Cardiac fibroblast (primary cell): ENCODE measurements around the gene OLA1.

Source experiments
- DNase-seq, 2 donors: peaks; one replicate each; pipeline versions ENCODE4 v3.0.0 to v3.0.0-alpha.2; 2010; ENCODE audit warnings: low read depth in 2 of 2
- H3K4me3 ChIP-seq, 2 donors: replicated peaks in 1 of 2; 1 replicate in 1 of 2; 2 replicates in 1 of 2; pipeline ENCODE4 v1.5.1; 2011; ENCODE audit warnings: low read depth in 2 of 2, low read length in 2 of 2, mild to moderate bottlenecking in 2 of 2, moderate library complexity in 1 of 2
- TF ChIP-seq, protein P1 (sequence below): IDR thresholded peaks from one replicate; pipeline ENCODE4 v1.5.1; 2011; ENCODE audit warnings: low read depth, mild to moderate bottlenecking, low read length, inconsistent platforms

OLA1 gene

DNA sequence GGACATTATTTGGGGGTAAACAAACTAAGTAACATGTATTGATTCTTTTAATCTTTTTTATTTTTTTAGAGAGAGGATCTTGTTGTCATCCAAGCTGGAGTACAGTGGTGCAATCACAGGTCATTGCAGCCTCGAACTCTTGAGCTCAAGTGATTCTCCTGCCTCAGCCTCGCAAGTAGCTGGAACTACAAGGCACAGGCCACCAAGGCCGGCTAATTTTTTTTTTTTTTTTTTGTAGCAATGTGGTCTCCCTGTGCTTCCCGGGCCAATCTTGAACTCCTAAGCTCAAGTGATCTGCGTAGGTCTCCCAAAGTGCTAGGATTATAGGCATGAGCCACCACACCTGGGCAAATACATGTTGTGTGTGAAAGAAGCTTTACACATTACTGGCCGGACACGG lies 29.6 kb downstream of the OLA1 start:
- no peak for DNase-seq
- TF ChIP-seq, protein P1, sequence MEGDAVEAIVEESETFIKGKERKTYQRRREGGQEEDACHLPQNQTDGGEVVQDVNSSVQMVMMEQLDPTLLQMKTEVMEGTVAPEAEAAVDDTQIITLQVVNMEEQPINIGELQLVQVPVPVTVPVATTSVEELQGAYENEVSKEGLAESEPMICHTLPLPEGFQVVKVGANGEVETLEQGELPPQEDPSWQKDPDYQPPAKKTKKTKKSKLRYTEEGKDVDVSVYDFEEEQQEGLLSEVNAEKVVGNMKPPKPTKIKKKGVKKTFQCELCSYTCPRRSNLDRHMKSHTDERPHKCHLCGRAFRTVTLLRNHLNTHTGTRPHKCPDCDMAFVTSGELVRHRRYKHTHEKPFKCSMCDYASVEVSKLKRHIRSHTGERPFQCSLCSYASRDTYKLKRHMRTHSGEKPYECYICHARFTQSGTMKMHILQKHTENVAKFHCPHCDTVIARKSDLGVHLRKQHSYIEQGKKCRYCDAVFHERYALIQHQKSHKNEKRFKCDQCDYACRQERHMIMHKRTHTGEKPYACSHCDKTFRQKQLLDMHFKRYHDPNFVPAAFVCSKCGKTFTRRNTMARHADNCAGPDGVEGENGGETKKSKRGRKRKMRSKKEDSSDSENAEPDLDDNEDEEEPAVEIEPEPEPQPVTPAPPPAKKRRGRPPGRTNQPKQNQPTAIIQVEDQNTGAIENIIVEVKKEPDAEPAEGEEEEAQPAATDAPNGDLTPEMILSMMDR = no peak
- H3K4me3 ChIP-seq = no peak overlapping the region

DNA sequence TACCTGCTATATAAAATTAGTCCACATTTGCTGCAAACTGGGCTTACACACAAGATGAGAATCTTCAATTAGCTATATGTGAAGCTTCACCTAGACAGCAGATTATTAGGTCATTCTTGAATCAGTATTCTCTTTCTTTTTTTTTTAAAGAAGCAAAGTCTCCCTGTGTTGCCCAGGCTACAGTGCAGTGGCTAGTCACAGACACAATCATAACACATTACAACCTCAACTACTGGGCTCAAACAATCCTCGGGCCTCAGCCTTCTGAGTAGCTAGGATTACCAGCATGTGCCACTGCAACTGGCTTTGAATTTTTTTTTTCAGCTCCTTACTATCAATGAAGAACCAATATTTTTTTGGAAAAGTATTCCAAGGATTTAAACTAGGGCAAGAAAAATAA lies 30.5 kb downstream of the OLA1 start:
- H3K4me3 ChIP-seq = no peak overlapping the region
- peak in 1 of 2 donors; percentile 3 for DNase-seq
- TF ChIP-seq, protein P1 = no peak

DNA sequence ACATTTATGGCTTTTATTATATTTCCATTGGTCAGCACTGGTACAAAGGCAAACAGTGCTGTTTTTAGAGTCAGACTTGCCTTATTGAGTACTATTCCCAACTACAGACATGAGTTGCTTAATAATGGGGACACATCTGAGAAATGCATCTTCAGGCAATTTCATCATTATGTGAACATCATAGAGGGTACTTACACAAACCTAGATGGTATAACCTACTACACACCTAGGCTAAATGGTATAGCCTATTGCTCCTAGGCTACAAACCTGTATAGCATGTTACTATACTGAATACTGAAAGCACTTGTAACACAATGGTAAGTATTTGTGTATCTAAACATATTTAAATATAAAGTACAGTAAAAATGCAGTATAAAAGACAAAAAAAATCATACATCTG lies 36.4 kb downstream of the OLA1 start:
- DNase-seq = no peak

DNA sequence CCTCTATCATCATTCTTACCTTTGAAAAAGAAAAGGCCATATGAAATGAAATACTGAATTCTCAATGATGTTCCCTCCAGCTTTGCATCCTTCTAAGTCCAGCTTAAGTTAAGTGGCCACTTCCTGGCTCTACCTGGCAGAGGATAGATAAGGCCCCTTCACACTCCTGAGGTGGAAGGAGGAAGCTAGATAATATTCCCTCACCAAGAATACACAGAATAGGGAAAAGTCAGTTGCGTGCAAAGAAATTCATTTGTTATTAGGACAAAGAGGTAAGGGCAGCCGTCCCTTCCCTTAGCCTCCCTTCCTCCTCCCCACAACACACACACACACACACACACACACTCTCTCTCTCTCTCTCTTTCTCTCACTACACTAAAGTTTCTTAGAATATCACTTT lies 37.5 kb downstream of the OLA1 start:
- TF ChIP-seq, protein P1 = no peak
- DNase-seq = no peak
- no peak overlapping the region for H3K4me3 ChIP-seq

More for the DNA sequence above, 36.4 kb downstream of the OLA1 start:
- TF ChIP-seq, protein P1 = no peak
- H3K4me3 ChIP-seq = no peak overlapping the region

DNA sequence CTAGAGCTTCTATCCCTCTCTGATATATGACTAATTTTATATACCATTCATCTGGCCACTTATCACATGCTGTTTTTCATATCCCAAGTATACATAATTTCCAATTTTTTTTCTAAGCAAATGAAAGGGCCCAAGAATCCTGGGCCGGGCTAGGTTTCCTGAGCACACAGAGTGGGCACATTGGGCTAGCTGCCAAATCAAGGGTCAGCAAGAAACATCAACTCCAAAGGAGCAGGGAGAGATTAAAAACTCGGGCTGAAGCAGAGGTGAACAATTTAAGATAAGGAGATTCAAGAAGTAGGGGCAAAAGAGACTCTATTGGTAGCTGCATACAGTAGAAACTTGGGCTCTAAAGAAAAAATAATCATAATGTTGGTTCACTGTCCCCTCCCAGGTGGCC lies 39.0 kb downstream of the OLA1 start:
- no peak for DNase-seq
- H3K4me3 ChIP-seq = no peak overlapping the region
- TF ChIP-seq, protein P1 = no peak

DNA sequence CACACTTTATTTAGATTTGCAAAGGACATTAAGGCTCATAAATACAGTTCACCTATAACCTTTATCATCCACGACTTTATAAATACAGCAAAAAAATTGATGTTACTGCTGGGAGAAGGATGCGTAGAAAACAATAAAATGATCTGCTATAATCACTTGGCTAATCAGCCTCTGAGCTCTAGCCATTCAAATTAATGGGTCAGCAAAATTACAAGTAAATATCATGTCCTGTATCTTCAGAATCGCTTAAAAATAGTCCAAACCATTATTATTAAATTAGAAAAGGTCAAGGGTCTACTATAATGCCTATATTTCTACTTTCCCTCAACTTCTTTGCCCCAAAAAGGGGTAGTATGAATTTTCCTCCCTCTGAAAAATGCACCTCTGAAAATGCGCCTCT lies 40.3 kb downstream of the OLA1 start:
- TF ChIP-seq, protein P1 = no peak
- no peak overlapping the region for H3K4me3 ChIP-seq
- DNase-seq = no peak

DNA sequence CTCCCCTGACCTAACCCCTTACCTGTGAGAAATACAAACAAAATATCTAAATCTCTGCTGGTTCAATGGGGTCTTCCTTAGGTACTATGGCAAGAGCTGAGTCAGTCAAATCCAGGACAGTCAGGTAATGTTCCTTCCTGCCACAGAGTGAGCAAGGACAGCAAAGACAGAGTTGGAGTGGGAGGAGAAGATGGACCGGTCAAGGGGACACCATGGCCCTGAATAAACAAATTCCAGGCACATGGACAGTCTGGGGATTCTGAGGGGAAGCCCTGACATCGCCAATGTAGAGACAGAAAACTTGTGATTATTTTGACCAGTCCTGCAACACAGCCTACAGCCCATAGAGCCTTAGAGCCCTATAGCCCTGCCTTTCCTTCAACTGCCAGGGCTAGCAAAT lies 42.8 kb downstream of the OLA1 start:
- H3K4me3 ChIP-seq = no peak overlapping the region
- no peak for DNase-seq
- TF ChIP-seq, protein P1 = no peak
